Effector CD4-positive, alpha-beta T cell (primary cell): ENCODE results near the gene PCSK2.

ENCODE experiments used
- DNase-seq: peaks from one replicate; pipeline ENCODE4 v3.0.0-alpha.2; 2020

The PCSK2 gene

GRCh38 chr20:17452441-17452840 is 225.6 kb downstream of the PCSK2 start:
- DNase-seq, result no peak

- DNase-seq, result no peak
These were observed 226.8 kb downstream of the PCSK2 start for GRCh38 chr20:17453592-17453991.

- no peak for DNase-seq
These were observed 229.4 kb downstream of the PCSK2 start for GRCh38 chr20:17456279-17456678.

- DNase-seq, result no peak
These were observed 230.2 kb downstream of the PCSK2 start for GRCh38 chr20:17457079-17457478.

- DNase-seq, result no peak
These were observed 230.8 kb downstream of the PCSK2 start for GRCh38 chr20:17457588-17458190.

- no peak for DNase-seq
These were observed 233.3 kb downstream of the PCSK2 start for GRCh38 chr20:17460119-17460518.

GRCh38 chr20:17461941-17462340 is 235.1 kb downstream of the PCSK2 start:
- no peak for DNase-seq

GRCh38 chr20:17463711-17464110 is 236.9 kb downstream of the PCSK2 start:
- no peak for DNase-seq

- no peak for DNase-seq
These were observed 238.4 kb downstream of the PCSK2 start for GRCh38 chr20:17465236-17465635.

GRCh38 chr20:17466641-17467040 is 239.8 kb downstream of the PCSK2 start:
- DNase-seq, result no peak

- DNase-seq, result no peak
These were observed 240.3 kb downstream of the PCSK2 start for GRCh38 chr20:17467120-17467655.

- DNase-seq, result no peak
These were observed 241.4 kb downstream of the PCSK2 start for GRCh38 chr20:17468073-17468840.

- DNase-seq, result no peak
These were observed 242.6 kb downstream of the PCSK2 start for GRCh38 chr20:17469246-17470030.

- no peak for DNase-seq
These were observed 243.7 kb downstream of the PCSK2 start for GRCh38 chr20:17470521-17470920.

- DNase-seq, result no peak
These were observed 244.1 kb downstream of the PCSK2 start for GRCh38 chr20:17470973-17471372.

- DNase-seq, result no peak
These were observed 244.9 kb downstream of the PCSK2 start for GRCh38 chr20:17471606-17472187.

- no peak for DNase-seq
These were observed 246.8 kb downstream of the PCSK2 start for GRCh38 chr20:17473659-17474058.

- no peak for DNase-seq
These were observed 252.3 kb downstream of the PCSK2 start for GRCh38 chr20:17479063-17479657.

GRCh38 chr20:17480696-17481095 is 253.9 kb downstream of the PCSK2 start:
- DNase-seq, result no peak

GRCh38 chr20:17481661-17482060 is 254.8 kb downstream of the PCSK2 start:
- DNase-seq, result no peak

GRCh38 chr20:17482536-17482935 is 255.7 kb downstream of the PCSK2 start:
- no peak for DNase-seq

GRCh38 chr20:17485017-17485416 is 258.2 kb downstream of the PCSK2 start:
- no peak for DNase-seq
